ENCODE data around the gene TTC28.

DNA sequence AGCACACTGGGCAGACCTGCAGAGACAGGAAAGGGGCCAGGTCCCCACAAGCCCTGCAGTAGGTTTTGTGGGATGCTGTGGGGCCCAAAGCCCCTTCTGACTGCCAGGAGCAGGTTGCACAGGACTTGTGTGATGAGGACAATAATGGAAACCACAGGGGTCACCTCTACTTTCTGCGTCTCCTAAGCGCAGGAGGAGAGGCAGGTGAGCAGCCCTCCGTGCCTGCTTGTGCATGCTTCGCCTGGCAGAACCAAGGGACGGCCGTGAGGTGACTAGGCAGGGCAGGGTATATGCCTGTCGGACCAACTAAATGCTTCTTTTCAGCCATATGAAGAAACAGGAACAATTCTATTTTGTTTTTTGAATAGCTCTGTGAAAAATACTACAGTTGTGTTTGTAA is 682.7 kb downstream of the TTC28 start:
- TF ChIP-seq YY1 (IDR thresholded peaks at IDR 0.05; ENCODE audit: insufficient read depth, insufficient read length) (no peak), ZNF274 (IDR thresholded peaks at IDR 0.05; ENCODE audit: low read depth, low read length) (no peak)
